Anterior cingulate cortex (tissue), 58 donors: Measurements from ENCODE around the gene HSPA8.
"Not testable (repeated sequence)": the region's sequence is repeated elsewhere in the genome, so short reads cannot be mapped to it uniquely, and the experiment has no call there.

Source experiments
- DNase-seq, 58 donors: peaks; one replicate each; lab custom pipeline; 2025; lab: John Stamatoyannopoulos, UW

HSPA8 gene

DNA sequence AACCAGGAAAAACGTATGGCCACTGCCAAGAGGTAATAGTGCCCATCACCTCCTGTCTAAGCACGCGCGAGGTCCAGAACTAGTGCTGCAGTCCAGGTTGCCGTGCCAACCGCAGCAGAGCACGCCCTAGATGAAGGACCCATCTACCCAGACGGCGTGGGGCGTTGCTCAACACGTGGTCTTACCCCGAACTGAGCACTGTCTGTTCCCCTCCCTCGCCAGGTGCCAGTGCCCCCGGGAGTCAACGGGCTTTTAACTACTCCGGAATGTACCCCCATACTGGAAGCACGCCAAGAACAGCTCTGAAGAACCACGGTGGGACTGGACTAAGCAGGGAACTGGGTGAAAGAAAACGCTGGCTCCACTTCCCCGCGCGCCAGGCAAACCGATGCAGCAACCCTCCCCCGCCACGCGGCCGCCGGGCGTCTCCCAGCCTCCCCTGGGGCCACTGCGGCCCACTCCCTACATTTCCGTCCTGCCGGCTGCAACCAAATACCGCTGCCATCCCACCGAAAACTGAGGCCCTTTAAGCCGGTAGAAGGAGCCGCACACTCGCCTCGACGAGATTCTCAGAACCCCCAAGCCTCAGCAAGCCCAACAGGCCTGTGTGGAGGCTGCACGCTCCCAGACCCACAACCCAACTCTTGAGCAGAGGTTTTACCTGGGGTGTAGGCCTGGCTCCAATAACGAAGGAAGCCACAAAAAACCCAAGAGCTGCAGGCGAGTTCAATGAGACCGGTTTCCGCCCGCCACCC, at the start of gene HSPA8:
Gene HSPA8, minus strand, starts transcription at position 734 of the 755 bp plus-strand sequence. CDS start 812 bp downstream, outside the sequence.
- peak in 50 of 58 donors; percentile 15 to 94 (median 61) for DNase-seq

- DNase-seq = peak in 1 of 58 donors; percentile 23
These were observed 49.5 kb upstream of the HSPA8 start for GRCh38 chr11:123111465-123111864.

DNA sequence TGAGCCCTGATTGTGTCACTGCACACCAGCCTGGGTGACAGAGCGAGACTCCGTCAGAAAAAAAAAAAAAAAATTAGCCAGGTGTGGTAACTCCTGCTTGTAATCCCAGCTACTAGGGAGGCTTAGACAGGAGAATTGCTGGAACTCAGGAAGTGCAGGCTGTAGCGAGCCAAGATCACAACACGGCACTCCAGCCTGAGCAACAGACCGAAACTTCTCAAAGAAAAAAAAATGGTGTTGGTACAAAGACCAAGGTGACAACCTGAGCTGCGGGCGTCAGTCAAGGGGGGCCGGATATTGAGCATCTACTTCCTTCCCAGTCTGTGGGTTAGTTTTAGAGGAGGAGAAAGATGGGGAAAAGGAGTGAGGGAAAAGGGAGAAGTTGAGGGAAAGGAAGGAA, 48.5 kb upstream of the HSPA8 start:
- DNase-seq = no peak

- DNase-seq = no peak
These were observed 46.1 kb upstream of the HSPA8 start for GRCh38 chr11:123107945-123108495.

GRCh38 chr11:123104697-123105096, 42.8 kb upstream of the HSPA8 start:
- DNase-seq = no peak

- DNase-seq = peak in 48 of 58 donors; percentile 6 to 83 (median 43)
These were observed 41.5 kb upstream of the HSPA8 start for GRCh38 chr11:123103326-123103980.

- peak in 13 of 58 donors; percentile 4 to 68 (median 26) for DNase-seq
These were observed 38.6 kb upstream of the HSPA8 start for GRCh38 chr11:123100379-123101085.

GRCh38 chr11:123098990-123099389, 37.1 kb upstream of the HSPA8 start:
- no peak for DNase-seq

GRCh38 chr11:123093739-123094138, 31.8 kb upstream of the HSPA8 start:
- peak in 1 of 58 donors; percentile 13 for DNase-seq

DNA sequence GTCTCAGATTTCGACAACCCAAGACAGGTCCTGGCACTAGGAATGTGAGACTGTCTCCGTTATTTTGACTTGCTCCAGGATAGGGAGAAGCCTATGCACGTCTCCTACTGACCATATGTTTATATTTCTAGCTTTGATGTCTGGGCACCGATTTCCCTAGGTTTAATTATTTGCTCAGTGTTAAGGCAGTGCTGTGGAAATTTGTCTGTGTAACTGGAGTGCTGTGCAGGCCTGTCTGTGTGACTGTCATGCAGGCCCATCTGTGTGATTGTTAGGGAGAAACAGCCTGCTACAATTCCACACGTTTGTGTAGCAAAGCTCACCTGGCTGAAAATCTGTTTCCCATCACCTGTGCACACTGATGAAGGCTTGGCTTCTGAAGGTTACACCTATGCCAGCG, 29.6 kb upstream of the HSPA8 start:
- no peak for DNase-seq

- not testable (repeated sequence) for DNase-seq
These were observed 28.2 kb upstream of the HSPA8 start for GRCh38 chr11:123090168-123090567.

DNA sequence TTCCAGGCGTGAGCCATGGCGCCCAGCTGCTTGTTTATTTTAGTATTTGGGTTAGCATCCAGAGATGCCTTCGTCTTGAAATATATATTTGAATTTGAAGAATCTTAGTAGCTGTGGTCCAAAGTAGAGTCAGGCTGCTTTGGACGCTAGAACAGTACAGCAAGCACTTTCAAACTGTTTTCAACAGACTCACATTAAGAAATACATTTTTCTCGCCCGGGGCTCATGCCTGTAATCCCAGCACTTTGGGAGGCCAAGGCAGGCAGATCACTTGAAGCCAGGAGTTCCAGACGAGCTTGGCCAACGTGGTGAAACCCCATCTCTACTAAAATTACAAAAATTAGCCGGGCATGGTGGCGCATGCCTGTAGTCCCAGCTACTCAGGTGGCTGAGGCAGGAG, 27.0 kb upstream of the HSPA8 start:
- DNase-seq = not testable (repeated sequence)

GRCh38 chr11:123087657-123088056, 25.7 kb upstream of the HSPA8 start:
- not testable (repeated sequence) for DNase-seq

DNA sequence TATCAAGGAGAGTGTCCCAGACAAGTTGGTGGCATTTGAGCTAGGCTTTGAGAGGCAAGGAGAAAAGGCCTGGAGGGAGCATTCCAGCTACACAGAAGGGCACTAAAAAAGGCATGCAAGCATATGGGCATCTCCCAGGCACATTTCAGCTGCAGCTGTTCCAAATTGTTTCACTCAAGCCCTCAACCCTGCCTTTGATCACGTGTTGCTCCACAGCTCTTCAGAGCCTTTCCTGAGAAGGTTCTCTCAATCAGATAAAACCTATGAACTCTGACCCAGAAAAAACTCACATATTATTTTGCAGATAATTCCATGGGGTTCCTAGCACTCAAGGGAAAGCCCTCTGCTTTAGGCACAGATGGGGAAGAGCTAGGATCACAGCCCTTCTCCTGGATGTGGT, 24.4 kb upstream of the HSPA8 start:
- no peak for DNase-seq

GRCh38 chr11:123085497-123085896, 23.6 kb upstream of the HSPA8 start:
- no peak for DNase-seq

DNA sequence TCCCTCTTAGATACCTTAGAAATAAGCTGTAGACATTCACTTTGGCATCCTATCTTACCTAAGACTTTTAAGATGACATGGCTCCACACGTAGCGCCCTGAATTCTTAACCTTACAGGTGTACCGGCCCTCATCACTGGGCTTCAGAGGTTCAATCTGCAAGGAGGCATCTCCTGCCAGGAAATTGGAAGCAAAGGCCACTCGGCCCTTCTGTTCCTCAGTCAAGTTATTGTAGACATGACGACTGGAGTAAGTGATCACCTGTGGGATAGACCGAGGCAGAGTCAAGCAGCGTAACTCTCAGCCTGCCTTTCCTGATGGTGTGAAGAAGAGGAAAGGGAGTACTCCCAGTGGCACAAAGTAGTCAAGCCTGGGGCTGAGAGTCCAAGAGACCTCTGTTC, 22.5 kb upstream of the HSPA8 start:
- no peak for DNase-seq

GRCh38 chr11:123083623-123084029, 21.7 kb upstream of the HSPA8 start:
- peak in 10 of 58 donors; percentile 3 to 57 (median 18) for DNase-seq

DNA sequence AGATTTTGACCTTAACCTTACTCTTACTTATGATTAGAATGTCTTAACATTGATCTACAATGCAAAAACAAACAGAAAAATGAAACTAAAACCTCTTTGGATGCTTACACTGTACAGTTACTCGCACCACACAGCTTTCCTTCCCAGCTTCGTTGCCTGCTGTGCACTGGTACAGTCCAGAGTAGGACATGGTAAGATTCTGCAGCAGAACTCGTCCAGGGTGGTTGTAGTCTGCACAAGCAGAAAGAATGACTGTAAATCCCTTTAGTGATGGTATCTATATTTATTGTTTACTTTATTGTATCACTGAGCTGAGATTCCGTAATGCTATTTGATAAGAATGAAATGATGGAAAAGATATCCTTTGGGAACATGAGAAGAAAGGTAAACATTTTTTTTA, 21.0 kb upstream of the HSPA8 start:
- no peak for DNase-seq

DNA sequence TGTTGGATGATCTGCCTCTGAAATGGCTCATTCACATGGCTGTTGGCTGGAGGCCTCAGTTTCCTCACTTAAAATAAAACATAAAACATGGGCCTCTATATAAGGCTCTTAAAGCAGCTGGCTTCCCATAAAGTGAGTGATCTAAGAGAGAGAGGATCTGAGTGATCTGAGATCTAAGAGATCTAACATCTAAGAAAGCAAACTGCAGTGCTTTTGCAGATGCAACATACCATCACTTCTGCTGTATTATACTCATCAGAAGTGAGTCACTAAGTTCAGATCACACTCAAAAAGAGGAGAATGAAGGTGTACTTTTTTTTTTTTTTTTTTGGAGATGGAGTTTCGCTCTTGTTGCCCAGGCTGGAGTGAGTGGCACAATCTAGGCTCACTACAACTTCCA, 18.1 kb upstream of the HSPA8 start:
- DNase-seq = no peak

- no peak for DNase-seq
These were observed 14.5 kb upstream of the HSPA8 start for GRCh38 chr11:123076484-123076883.
